HL-60 (cell line): ENCODE results near the gene DNAH14.

Experiments
- CTCF ChIP-seq: IDR thresholded peaks from one replicate; pipeline ENCODE4 v1.5.1; 2011; ENCODE audit warnings: low read length, control low read depth, inconsistent platforms; ENCODE audit not compliant: insufficient read depth
- GABPA ChIP-seq: IDR thresholded peaks from 2 replicates; pipeline ENCODE4 v1.6.1; 2012; ENCODE audit warnings: low read depth
- POLR2AphosphoS5 ChIP-seq: IDR thresholded peaks from 2 replicates; pipeline ENCODE4 v1.6.1; 2012; ENCODE audit warnings: low read depth
- REST ChIP-seq: IDR thresholded peaks from 2 replicates; pipeline ENCODE4 v1.6.1; 2012; ENCODE audit warnings: low read depth; ENCODE audit not compliant: insufficient replicate concordance

GRCh38 chr1:225424562-225425200 lies 495.2 kb downstream of the DNAH14 start:
- TF ChIP-seq POLR2AphosphoS5 (no peak), CTCF (no peak), REST (no peak), GABPA (no peak)
